Omental fat pad (tissue), 4 donors: Measurements from ENCODE around the gene ILDR2. TPM values are rescaled to one million over a fixed set of nuclear protein-coding genes. Genes with fewer than 3 reads are reported as not detected.

Source experiments
- ATAC-seq: fragments of 150-250 bp; one replicate; pipeline ENCODE4 v1.9.1; 2016; ENCODE audit warnings: mild to moderate bottlenecking, moderate library complexity; ENCODE audit not compliant: low FRiP score
- DNase-seq: peaks from one replicate; pipeline ENCODE4 v3.0.0-alpha.2; 2019; ENCODE audit warnings: low spot score
- CTCF ChIP-seq, 3 donors: fragments of 450-650 bp; IDR thresholded peaks; one replicate each; pipeline ENCODE4 v1.5.1; 2016 to 2017; ENCODE audit warnings: antibody characterized with exemption in 3 of 3, mild to moderate bottlenecking in 3 of 3, moderate library complexity in 2 of 3
- total RNA-seq, 4 donors: library from RNA; depleted of rRNA; stranded (reverse); fragments of >200 nt; gene quantifications; one replicate each; pipeline ENCODE4 v1.1.0, GENCODE V29; 2016

Gene ILDR2
- total RNA-seq, 4 donors from 2014 or later: 3.5 to 15.3 (median 6.1) TPM; not detected in 1

DNA sequence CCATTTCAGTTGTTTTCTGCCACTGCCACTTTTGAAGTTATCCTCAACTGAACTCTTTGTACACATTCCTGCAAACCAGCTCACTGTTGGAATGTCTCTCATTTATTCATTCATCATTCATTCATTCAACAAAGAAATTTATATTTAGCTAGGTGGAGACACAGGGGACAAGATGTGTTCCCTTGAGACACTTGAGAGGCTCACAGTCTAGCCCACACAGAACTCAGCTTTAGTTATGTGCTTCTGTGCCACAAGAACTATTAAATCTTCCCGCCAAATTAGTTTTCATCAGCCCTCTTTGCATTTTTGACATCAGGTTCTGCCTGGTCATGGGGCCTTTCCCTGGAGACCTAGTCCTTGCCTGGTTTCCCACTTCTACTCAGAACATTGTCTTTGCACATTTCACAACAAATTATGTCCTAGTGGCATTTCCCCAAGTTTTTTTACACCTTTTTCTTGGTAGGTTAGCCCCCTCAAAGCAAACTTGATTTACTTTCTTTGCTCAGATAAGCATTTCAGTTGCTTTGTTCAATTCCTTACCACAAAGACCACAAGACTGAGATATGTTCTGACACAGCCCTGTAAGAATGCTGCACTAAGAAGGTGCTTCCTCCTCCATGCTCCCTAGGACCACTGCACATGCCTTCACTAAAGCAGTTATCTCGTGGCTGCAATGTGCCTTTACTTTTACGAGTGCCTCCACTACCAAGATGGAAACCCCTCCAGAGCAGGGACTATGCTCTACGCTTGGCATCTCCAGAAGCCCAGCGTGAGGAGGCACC, 31.0 kb downstream of the ILDR2 start:
- TF ChIP-seq CTCF (IDR thresholded peaks at IDR 0.05): no peak
- DNase-seq (no peak), ATAC-seq (no peak)

DNA sequence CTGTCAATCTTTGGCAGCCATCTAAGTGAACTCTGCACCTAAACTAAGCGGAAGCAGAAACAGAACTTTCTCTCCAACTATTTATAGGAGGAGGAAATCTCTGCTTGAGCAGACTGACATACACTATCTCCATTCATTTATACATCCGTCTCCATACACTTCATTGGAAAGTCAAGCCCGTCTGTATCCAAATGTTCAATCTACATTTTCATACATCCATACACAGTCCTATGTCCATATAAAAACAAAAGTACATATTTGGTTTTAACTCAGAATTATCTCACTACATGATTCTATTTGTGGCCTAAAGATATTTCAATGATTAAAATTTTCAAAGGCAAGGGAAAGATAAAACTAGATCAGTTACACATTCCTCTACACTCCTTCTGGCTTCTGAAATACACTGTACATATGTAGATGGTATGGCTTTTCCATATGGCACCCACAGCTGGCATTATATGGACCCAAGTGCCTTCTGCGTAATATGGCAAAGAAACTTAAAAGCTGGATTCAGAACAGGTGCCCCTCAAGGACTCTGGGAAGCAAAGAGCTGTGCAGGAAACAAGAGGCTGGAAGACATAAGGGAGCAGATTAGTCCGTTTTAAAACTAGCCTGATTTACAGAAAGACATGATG, 35.5 kb downstream of the ILDR2 start:
- ATAC-seq (no peak), DNase-seq (no peak)
- no peak for TF ChIP-seq CTCF (IDR thresholded peaks at IDR 0.05)

- ATAC-seq: no peak
Measured at GRCh38 chr1:166937962-166938361, 37.4 kb downstream of the ILDR2 start.

GRCh38 chr1:166937329-166937728, 38.0 kb downstream of the ILDR2 start:
- no peak for DNase-seq
- no peak for TF ChIP-seq CTCF (IDR thresholded peaks at IDR 0.05)
- no peak for ATAC-seq

More at GRCh38 chr1:166937962-166938361, 37.4 kb downstream of the ILDR2 start:
- DNase-seq: no peak
- no peak for TF ChIP-seq CTCF (IDR thresholded peaks at IDR 0.05)

- ATAC-seq: no peak
- no peak for TF ChIP-seq CTCF (IDR thresholded peaks at IDR 0.05)
- no peak for DNase-seq
Measured at GRCh38 chr1:166933633-166934032, 41.7 kb downstream of the ILDR2 start.

DNA sequence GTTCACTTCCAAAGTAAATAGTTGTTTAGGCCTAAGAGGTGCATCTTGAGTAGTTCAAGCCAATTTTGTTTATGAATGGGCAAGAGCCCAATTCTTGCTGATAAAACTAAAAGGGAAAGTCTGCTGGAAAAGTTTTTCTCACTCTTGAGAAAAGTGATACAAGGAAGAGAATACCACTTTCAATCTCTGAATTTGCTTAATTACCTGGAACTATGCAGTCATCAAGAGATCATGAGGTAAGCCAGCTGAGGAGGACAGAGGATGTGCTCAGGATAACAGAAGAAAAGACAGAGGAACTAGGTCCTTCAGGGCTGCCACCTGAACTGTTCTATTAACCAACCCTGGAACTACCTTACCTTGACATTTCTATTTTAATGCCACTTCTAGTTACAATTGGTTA, 42.2 kb downstream of the ILDR2 start:
- no peak for ATAC-seq
- no peak for TF ChIP-seq CTCF (IDR thresholded peaks at IDR 0.05)

DNA sequence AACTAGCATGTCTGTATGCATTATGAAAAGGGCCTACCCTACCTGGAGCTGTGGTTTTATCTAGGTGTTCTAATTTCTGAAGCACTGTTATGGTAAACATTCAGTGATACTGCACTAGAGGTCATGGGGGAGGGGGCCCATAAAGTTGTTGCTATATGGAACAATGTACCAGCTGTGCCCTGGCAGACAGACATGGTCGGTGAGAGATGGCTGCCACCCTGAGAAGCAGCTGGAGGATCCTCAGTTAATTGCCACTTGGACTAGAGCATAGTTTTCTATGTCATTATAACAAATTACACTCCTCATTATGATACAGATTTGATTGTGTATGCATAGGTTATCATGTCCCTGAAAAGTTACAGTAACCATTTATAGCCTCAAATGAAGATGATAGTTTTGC, 45.4 kb downstream of the ILDR2 start:
- no peak for TF ChIP-seq CTCF (IDR thresholded peaks at IDR 0.05)
- ATAC-seq (no peak), DNase-seq (no peak)

More for the DNA sequence above, 42.2 kb downstream of the ILDR2 start:
- no peak for DNase-seq
